Measurements from ENCODE around the gene RALA. TPM values are rescaled to one million over a fixed set of nuclear protein-coding genes. Genes with fewer than 3 reads are reported as not detected.

RALA gene
- total RNA-seq, 1 experiment from 2014 or later, result 27.3 TPM

DNA sequence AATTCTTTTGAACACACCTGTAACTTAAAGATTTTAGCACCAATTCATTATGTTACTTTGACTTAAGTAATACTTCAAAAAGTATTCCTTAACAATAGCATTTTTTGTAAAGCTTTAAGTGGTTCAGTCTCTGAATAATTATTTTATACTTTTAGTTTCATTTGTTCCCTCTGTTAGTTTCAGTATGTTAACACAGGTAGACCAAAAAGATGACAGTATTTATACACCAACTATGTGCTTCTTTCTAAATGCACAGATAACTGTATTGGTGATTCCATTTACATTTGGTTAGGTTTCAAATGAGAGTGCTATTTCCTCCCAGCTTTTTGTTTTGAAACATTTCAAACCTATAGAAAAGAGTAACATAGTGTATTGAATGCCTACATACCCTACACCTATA lies 14.0 kb downstream of the RALA start:
- no peak for TF ChIP-seq SP1 (IDR thresholded peaks at IDR 0.05; ENCODE audit: low read depth)
- no peak for TF ChIP-seq JUND (IDR thresholded peaks at IDR 0.05)
- no peak for TF ChIP-seq EGR1 (IDR thresholded peaks at IDR 0.05; ENCODE audit: low read depth)
- no peak for TF ChIP-seq ZNF274 (IDR thresholded peaks at IDR 0.05; ENCODE audit: low read depth, low read length)
- no peak for TF ChIP-seq CBX3 (IDR thresholded peaks at IDR 0.05; ENCODE audit: low read depth)
- TF ChIP-seq POLR2AphosphoS5 (IDR thresholded peaks at IDR 0.05; ENCODE audit: low read depth, low read length), result no peak
- TF ChIP-seq, protein P1, sequence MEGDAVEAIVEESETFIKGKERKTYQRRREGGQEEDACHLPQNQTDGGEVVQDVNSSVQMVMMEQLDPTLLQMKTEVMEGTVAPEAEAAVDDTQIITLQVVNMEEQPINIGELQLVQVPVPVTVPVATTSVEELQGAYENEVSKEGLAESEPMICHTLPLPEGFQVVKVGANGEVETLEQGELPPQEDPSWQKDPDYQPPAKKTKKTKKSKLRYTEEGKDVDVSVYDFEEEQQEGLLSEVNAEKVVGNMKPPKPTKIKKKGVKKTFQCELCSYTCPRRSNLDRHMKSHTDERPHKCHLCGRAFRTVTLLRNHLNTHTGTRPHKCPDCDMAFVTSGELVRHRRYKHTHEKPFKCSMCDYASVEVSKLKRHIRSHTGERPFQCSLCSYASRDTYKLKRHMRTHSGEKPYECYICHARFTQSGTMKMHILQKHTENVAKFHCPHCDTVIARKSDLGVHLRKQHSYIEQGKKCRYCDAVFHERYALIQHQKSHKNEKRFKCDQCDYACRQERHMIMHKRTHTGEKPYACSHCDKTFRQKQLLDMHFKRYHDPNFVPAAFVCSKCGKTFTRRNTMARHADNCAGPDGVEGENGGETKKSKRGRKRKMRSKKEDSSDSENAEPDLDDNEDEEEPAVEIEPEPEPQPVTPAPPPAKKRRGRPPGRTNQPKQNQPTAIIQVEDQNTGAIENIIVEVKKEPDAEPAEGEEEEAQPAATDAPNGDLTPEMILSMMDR (IDR thresholded peaks at IDR 0.05 in 2 of 3, conservative IDR thresholded peaks at IDR 0.05 in 1 of 3; ENCODE audit: borderline replicate concordance in 1 of 3, insufficient read depth in 1 of 3, low read depth in 2 of 3, low read length in 2 of 3), result no peak
- TF ChIP-seq FOSL1 (IDR thresholded peaks at IDR 0.05; ENCODE audit: low read depth), result no peak
- TF ChIP-seq POLR2A (IDR thresholded peaks at IDR 0.05; ENCODE audit: borderline replicate concordance, extremely low read depth, insufficient read depth, insufficient read length), result no peak
- TF ChIP-seq EZH2 (IDR thresholded peaks at IDR 0.05), result no peak
- TF ChIP-seq SRF (IDR thresholded peaks at IDR 0.05; ENCODE audit: low read depth), result no peak
- TF ChIP-seq, protein P2, sequence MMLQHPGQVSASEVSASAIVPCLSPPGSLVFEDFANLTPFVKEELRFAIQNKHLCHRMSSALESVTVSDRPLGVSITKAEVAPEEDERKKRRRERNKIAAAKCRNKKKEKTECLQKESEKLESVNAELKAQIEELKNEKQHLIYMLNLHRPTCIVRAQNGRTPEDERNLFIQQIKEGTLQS (IDR thresholded peaks at IDR 0.05), result no peak
- no peak for TF ChIP-seq YY1 (IDR thresholded peaks at IDR 0.05; ENCODE audit: extremely low read depth, insufficient replicate concordance, low read depth, low read length)
- no peak for TF ChIP-seq SIN3A (IDR thresholded peaks at IDR 0.05; ENCODE audit: low read depth)
- no peak for TF ChIP-seq ELF1 (IDR thresholded peaks at IDR 0.05; ENCODE audit: borderline replicate concordance, low read depth)
- intact Hi-C loops (cut with micrococcal nuclease), result no loop called here
- no peaks in the 10 kb centered on the region for H3K9me2 ChIP-seq (ENCODE audit: insufficient read depth)
- no peak overlapping the region for H3K4me3 ChIP-seq (replicated peaks in 1 of 2; ENCODE audit: low read depth in 1 of 2, low read length in 2 of 2)
- no peaks in the 10 kb centered on the region; a peak in 1 of 4 replicates for H3K36me3 ChIP-seq (ENCODE audit: control insufficient read depth in 1 of 2, insufficient read depth in 2 of 2, low read length in 2 of 2)
- H3K27ac ChIP-seq (ENCODE audit: low read depth, low read length), result no peak overlapping the region
- ATAC-seq (no peak), DNase-seq (ENCODE audit: low read depth, low spot score) (no peak)
- no peak overlapping the region for H3K9ac ChIP-seq (ENCODE audit: low read length)
- no peaks in the 10 kb centered on the region for H3K27me3 ChIP-seq (ENCODE audit: insufficient read depth, low read length)
- H3K9me3 ChIP-seq (ENCODE audit: control insufficient read depth in 1 of 2, insufficient read depth in 1 of 2, low read depth in 1 of 2, low read length in 2 of 2), result no peaks in the 10 kb centered on the region
- RAD21 ChIA-PET (ENCODE audit: low non-redundant PET in 1 of 2, low total read pairs in 2 of 2, uncharacterized antibody in 2 of 2, unreplicated experiment in 2 of 2), result no interaction called here
- H3K4me2 ChIP-seq (ENCODE audit: low read length), result no peak overlapping the region
- peaks cover 87% of the 10 kb centered on the region for H3K79me2 ChIP-seq (ENCODE audit: insufficient read depth, low read length)
- CTCF ChIA-PET, result no interaction called here
- peaks cover 0 to 8% of the 10 kb centered on the region in 2 experiments; a peak in 1 of 4 replicates for H3K4me1 ChIP-seq (ENCODE audit: control insufficient read depth in 1 of 2, insufficient read depth in 2 of 2, low read length in 2 of 2)
- H2AFZ ChIP-seq (ENCODE audit: low read depth, low read length, poor library complexity, severe bottlenecking), result no peak overlapping the region
- BruUV-seq (replicated peaks), result no TSS peak
- POLR2A ChIA-PET, result no interaction called here
- H4K20me1 ChIP-seq (ENCODE audit: insufficient read depth), result 0 out of 2 replicates have a peak, but pooled peaks cover 4% of the 10 kb centered on the region
